Naive thymus-derived CD4-positive, alpha-beta T cell (primary cell): Measurements from ENCODE around the gene RCAN1. TPM values are rescaled to one million over a fixed set of nuclear protein-coding genes. Genes with fewer than 3 reads are reported as not detected.

Experiments
- ATAC-seq: fragments of 150-1000 bp; cut with Tn5 transposase; 2 replicates; pipeline ENCODE4 v1.10.0; 2021; ENCODE audit warnings: mild to moderate bottlenecking, moderate library complexity
- CTCF ChIA-PET: fragments of 350-600 bp; sonication (Branson Sonifier 250); formaldehyde crosslinking; loops from one replicate; lab custom pipeline; 2021; ENCODE audit warnings: antibody characterized with exemption; lab: Charles Lee
- POLR2A ChIA-PET: fragments of 350-600 bp; sonication (Branson Sonifier 250); formaldehyde crosslinking; loops from one replicate; lab custom pipeline; 2021; ENCODE audit warnings: antibody characterized with exemption, inconsistent platforms; lab: Charles Lee
- DNase-seq, 9 donors: peaks; one replicate each; pipeline versions ENCODE4 v3.0.0 to v3.0.0-alpha.2; 2020 to 2022; ENCODE audit warnings: mixed read lengths in 1 of 9
- H3K27ac ChIP-seq: one replicate; pipeline ENCODE4 v1.7.0; 2013; ENCODE audit warnings: mild to moderate bottlenecking, low read depth, low read length, moderate library complexity
- H3K27me3 ChIP-seq, 2 donors: one replicate each; pipeline ENCODE4 v1.7.0; 2013; ENCODE audit warnings: low read length in 2 of 2, mild to moderate bottlenecking in 2 of 2, moderate library complexity in 2 of 2; ENCODE audit not compliant: control insufficient read depth in 2 of 2, insufficient read depth in 2 of 2
- H3K36me3 ChIP-seq, 3 experiments: 1 replicate in 2 of 3; 2 replicates in 1 of 3; pipeline ENCODE4 v1.7.0; 2013; ENCODE audit warnings: low read length in 3 of 3, mild to moderate bottlenecking in 3 of 3, moderate library complexity in 1 of 3; ENCODE audit not compliant: insufficient read depth in 3 of 3, control insufficient read depth in 2 of 3
- H3K4me1 ChIP-seq, 2 donors: one replicate each; pipeline ENCODE4 v1.7.0; 2013; ENCODE audit warnings: low read length in 2 of 2, mild to moderate bottlenecking in 2 of 2, moderate library complexity in 1 of 2; ENCODE audit not compliant: control insufficient read depth in 2 of 2, insufficient read depth in 2 of 2
- H3K4me3 ChIP-seq: 2 replicates; pipeline ENCODE4 v1.7.0; 2013; ENCODE audit warnings: mild to moderate bottlenecking, low read length
- H3K9me3 ChIP-seq, 3 experiments: 1 replicate in 2 of 3; 2 replicates in 1 of 3; pipeline ENCODE4 v1.7.0; 2013; ENCODE audit warnings: low read length in 3 of 3; ENCODE audit not compliant: control insufficient read depth in 2 of 3
- H3K27ac Mint-ChIP-seq, 9 donors: one replicate each; pipeline ENCODE4 v1.8.0; 2020 to 2022; ENCODE audit warnings: mixed read lengths in 9 of 9, mild to moderate bottlenecking in 8 of 9, moderate library complexity in 5 of 9, inconsistent platforms in 2 of 9
- H3K27me3 Mint-ChIP-seq, 5 donors: one replicate each; pipeline ENCODE4 v1.8.0; 2021 to 2022; ENCODE audit warnings: mixed read lengths in 5 of 5, mild to moderate bottlenecking in 1 of 5
- H3K36me3 Mint-ChIP-seq, 5 donors: one replicate each; pipeline ENCODE4 v1.8.0; 2020 to 2022; ENCODE audit warnings: mixed read lengths in 5 of 5, mild to moderate bottlenecking in 3 of 5, inconsistent platforms in 1 of 5
- H3K4me1 Mint-ChIP-seq, 7 donors: one replicate each; pipeline ENCODE4 v1.8.0; 2020 to 2022; ENCODE audit warnings: mixed read lengths in 7 of 7, mild to moderate bottlenecking in 3 of 7, inconsistent platforms in 1 of 7
- H3K4me3 Mint-ChIP-seq, 10 donors: one replicate each; pipeline ENCODE4 v1.8.0; 2020 to 2022; ENCODE audit warnings: mild to moderate bottlenecking in 10 of 10, mixed read lengths in 10 of 10, moderate library complexity in 6 of 10, inconsistent platforms in 2 of 10
- H3K9me3 Mint-ChIP-seq, 11 donors: one replicate each; pipeline ENCODE4 v1.8.0; 2020 to 2022; ENCODE audit warnings: mixed read lengths in 11 of 11, mild to moderate bottlenecking in 4 of 11, inconsistent platforms in 1 of 11, moderate library complexity in 1 of 11
- intact Hi-C, 2 donors: fragments of 100-400 bp; cut with micrococcal nuclease; formaldehyde crosslinking; loops; one replicate each; pipeline ENCODE4 v1.15.1; 2023
- polyA plus RNA-seq, 2 donors: library from polyadenylated mRNA; unstranded; fragments of 300-500 nt; fragmentation: Illumina TruSeq; gene quantifications; one replicate each; pipeline ENCODE4 v1.2.3, GENCODE V29; 2021
- total RNA-seq, 6 experiments: library from RNA in 5 of 6; stranded (reverse) in 5 of 6; gene quantifications; 1 replicate in 5 of 6; 2 replicates in 1 of 6; pipeline ENCODE4 v1.2.3 and lab custom pipeline; 2021 to 2026

The RCAN1 gene
- total and polyA plus RNA-seq, 7 experiments from 2014 or later, result 3.0 to 15.3 (median 5.0) TPM

DNA sequence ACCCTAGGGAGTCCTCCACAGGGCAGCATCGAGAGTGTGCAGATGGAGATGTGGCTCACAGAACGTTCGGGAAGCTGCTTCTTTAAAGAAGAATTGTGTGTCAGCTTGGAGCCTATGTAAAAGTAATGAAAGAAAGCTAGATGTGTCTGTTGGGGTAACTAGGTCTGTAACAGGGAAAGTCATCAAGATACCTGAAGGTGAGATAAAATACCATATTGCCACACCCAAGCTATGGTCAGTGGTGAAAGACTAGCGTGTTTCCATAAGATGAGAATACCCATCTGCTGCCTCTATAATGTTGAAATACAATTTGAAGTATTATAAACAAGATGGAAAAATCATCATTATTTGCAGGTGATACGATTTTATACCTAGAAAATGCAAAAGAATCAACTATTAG is 17.5 kb downstream of the RCAN1 start:
- intact Hi-C loops, result no loop called here
- CTCF ChIA-PET, result no interaction called here
- DNase-seq (no peak), ATAC-seq (no peak)
- Mint-ChIP-seq H3K9me3 (no peaks in the 10 kb centered on the region), H3K36me3 (peaks cover 0 to 3% (median 0%) of the 10 kb centered on the region in 5 donors), H3K27me3 (peaks cover 0 to 3% (median 0%) of the 10 kb centered on the region in 5 donors), H3K27ac (no peak overlapping the region), H3K4me3 (no peak overlapping the region), H3K4me1 (peaks cover 0 to 7% (median 0%) of the 10 kb centered on the region in 7 donors)
- POLR2A ChIA-PET, result no interaction called here
- Histone ChIP-seq H3K36me3 (no peaks in the 10 kb centered on the region), H3K9me3 (no peaks in the 10 kb centered on the region), H3K4me1 (no peaks in the 10 kb centered on the region), H3K27ac (no peak overlapping the region), H3K4me3 (no peak overlapping the region), H3K27me3 (no peaks in the 10 kb centered on the region)

DNA sequence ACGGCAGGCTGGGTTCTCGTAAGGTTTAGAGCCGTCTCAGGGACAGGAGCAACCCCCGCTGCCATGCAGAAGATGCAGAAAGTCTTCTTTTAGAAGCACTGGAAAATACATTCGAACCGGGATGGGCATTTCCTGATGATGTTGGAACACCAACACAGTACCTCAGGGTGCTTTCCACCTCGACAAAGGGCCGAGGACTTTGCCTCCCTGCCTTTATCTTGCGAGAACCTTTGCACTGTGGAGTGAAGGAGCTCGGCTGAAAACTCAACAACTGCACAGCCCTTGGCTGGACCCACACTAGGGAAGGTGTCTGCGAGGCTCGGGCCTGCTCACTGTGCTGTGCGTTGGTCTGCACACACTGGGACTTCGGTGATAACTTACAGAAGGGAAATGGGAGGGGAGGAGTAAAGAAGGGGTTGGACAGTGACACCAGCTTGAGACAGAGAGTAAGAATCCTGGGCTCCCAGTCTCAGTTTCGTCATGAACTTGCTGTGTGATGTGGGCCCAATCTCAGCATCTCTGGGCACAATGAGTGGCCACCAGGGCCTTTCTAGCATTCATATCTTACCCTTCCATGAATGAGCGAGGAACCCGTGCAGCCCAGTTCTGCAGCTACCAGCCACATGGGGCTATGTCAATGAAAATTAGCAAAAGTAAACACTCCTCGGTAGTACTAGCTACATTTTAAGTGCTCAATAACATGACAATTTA is 18.2 kb downstream of the RCAN1 start:
- no peak overlapping the region for H3K4me3 ChIP-seq
- Mint-ChIP-seq H3K9me3 (no peaks in the 10 kb centered on the region), H3K27ac (no peak overlapping the region), H3K27me3 (peaks cover 0 to 3% (median 0%) of the 10 kb centered on the region in 5 donors), H3K4me1 (peaks cover 0 to 7% (median 0%) of the 10 kb centered on the region in 7 donors), H3K36me3 (peaks cover 0 to 3% (median 0%) of the 10 kb centered on the region in 5 donors), H3K4me3 (no peak overlapping the region)
- intact Hi-C loops, result no loop called here
- no peaks in the 10 kb centered on the region for H3K27me3 ChIP-seq
- POLR2A ChIA-PET, result no interaction called here
- DNase-seq (no peak), ATAC-seq (no peak)
- H3K36me3 ChIP-seq, result no peaks in the 10 kb centered on the region
- H3K9me3 ChIP-seq, result no peaks in the 10 kb centered on the region
- no peaks in the 10 kb centered on the region for H3K4me1 ChIP-seq
- no peak overlapping the region for H3K27ac ChIP-seq
- CTCF ChIA-PET, result no interaction called here

- Mint-ChIP-seq H3K4me3 (no peak overlapping the region), H3K9me3 (no peaks in the 10 kb centered on the region), H3K4me1 (peaks cover 0 to 9% (median 2%) of the 10 kb centered on the region in 7 donors), H3K27ac (no peak overlapping the region), H3K36me3 (peaks cover 0 to 3% (median 0%) of the 10 kb centered on the region in 5 donors), H3K27me3 (peaks cover 0 to 3% (median 0%) of the 10 kb centered on the region in 5 donors)
- no peaks in the 10 kb centered on the region for H3K36me3 ChIP-seq
- no peak overlapping the region for H3K4me3 ChIP-seq
- ChIA-PET CTCF (no interaction called here), POLR2A (no interaction called here)
- ATAC-seq (no peak), DNase-seq (no peak)
- H3K9me3 ChIP-seq, result no peaks in the 10 kb centered on the region
- no peak overlapping the region for H3K27ac ChIP-seq
- H3K27me3 ChIP-seq, result no peaks in the 10 kb centered on the region
- intact Hi-C loops, result no loop called here
- H3K4me1 ChIP-seq, result no peaks in the 10 kb centered on the region
Measured at GRCh38 chr21:34595457-34595856, 19.5 kb downstream of the RCAN1 start.

DNA sequence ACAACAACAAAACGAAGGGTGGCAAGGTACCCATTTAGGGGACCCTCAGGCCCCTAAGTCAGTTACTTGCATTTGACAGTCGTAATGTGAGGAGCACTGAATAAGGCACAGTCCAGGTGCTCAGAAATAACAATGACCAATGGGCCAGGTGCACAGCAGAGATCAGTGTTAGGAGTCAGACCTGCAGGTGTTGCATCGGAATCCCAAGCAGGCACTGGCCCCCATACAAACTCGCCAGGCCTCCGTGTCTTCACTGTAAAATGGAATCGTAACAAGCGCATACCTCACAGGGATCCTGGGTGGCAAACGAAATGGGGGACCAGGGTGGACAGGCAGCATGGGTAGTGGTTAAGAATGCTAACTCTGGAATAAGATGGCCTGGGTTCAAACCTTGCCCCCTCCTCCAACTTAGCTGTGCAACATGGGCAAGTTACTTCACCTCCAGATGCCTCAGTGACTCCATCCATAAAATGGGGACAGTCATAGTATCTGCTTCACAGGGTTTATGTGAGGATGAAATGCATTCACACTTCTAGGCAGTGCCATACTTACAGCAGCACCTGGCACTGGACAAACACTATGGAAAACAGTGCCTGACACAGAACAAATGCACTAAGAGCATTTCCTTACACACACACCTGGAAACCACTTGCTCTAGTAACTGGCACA is 20.2 kb downstream of the RCAN1 start:
- ChIA-PET POLR2A (no interaction called here), CTCF (no interaction called here)
- H3K4me3 ChIP-seq, result no peak overlapping the region
- intact Hi-C loops, result no loop called here
- peaks cover 0 to 4% of the 10 kb centered on the region in 2 donors for H3K4me1 ChIP-seq
- H3K4me1 Mint-ChIP-seq, result peaks cover 5 to 17% (median 10%) of the 10 kb centered on the region in 7 donors
- H3K9me3 ChIP-seq, result no peaks in the 10 kb centered on the region
- no peaks in the 10 kb centered on the region for H3K27me3 ChIP-seq
- no peaks in the 10 kb centered on the region for H3K9me3 Mint-ChIP-seq
- no peak overlapping the region for H3K27ac Mint-ChIP-seq
- no peaks in the 10 kb centered on the region for H3K36me3 ChIP-seq
- no peak overlapping the region for H3K27ac ChIP-seq
- no peaks in the 10 kb centered on the region for H3K27me3 Mint-ChIP-seq
- H3K4me3 Mint-ChIP-seq, result no peak overlapping the region
- no peak for DNase-seq
- H3K36me3 Mint-ChIP-seq, result peaks cover 0 to 3% (median 0%) of the 10 kb centered on the region in 5 donors
- ATAC-seq, result no peak

- Mint-ChIP-seq H3K27me3 (no peaks in the 10 kb centered on the region), H3K4me3 (no peak overlapping the region), H3K4me1 (peaks cover 5 to 23% (median 14%) of the 10 kb centered on the region in 7 donors), H3K9me3 (no peaks in the 10 kb centered on the region), H3K27ac (peak overlapping the region in 1 of 9 donors; percentile 44), H3K36me3 (peaks cover 0 to 3% (median 0%) of the 10 kb centered on the region in 5 donors)
- DNase-seq (no peak), ATAC-seq (no peak)
- Histone ChIP-seq H3K4me3 (no peak overlapping the region), H3K9me3 (no peaks in the 10 kb centered on the region), H3K36me3 (no peaks in the 10 kb centered on the region), H3K27ac (no peak overlapping the region), H3K27me3 (no peaks in the 10 kb centered on the region), H3K4me1 (peaks cover 0 to 4% of the 10 kb centered on the region in 2 donors)
- ChIA-PET CTCF (no interaction called here), POLR2A (no interaction called here)
- intact Hi-C loops, result no loop called here
Measured at GRCh38 chr21:34593954-34594531, 20.9 kb downstream of the RCAN1 start.

- Histone ChIP-seq H3K4me3 (no peak overlapping the region), H3K4me1 (peaks cover 0 to 4% of the 10 kb centered on the region in 2 donors), H3K27ac (no peak overlapping the region), H3K9me3 (no peaks in the 10 kb centered on the region), H3K36me3 (no peaks in the 10 kb centered on the region), H3K27me3 (no peaks in the 10 kb centered on the region)
- H3K27me3 Mint-ChIP-seq, result no peaks in the 10 kb centered on the region
- H3K4me3 Mint-ChIP-seq, result no peak overlapping the region
- ChIA-PET CTCF (no interaction called here), POLR2A (no interaction called here)
- H3K27ac Mint-ChIP-seq, result no peak overlapping the region
- peaks cover 5 to 24% (median 20%) of the 10 kb centered on the region in 7 donors for H3K4me1 Mint-ChIP-seq
- no peaks in the 10 kb centered on the region for H3K9me3 Mint-ChIP-seq
- H3K36me3 Mint-ChIP-seq, result peaks cover 0 to 4% (median 2%) of the 10 kb centered on the region in 5 donors
- no peak for ATAC-seq
- DNase-seq, result no peak
- intact Hi-C loops, result no loop called here
Measured at GRCh38 chr21:34593423-34593822, 21.5 kb downstream of the RCAN1 start.
